ENCODE data around the gene CERS6.

DNA sequence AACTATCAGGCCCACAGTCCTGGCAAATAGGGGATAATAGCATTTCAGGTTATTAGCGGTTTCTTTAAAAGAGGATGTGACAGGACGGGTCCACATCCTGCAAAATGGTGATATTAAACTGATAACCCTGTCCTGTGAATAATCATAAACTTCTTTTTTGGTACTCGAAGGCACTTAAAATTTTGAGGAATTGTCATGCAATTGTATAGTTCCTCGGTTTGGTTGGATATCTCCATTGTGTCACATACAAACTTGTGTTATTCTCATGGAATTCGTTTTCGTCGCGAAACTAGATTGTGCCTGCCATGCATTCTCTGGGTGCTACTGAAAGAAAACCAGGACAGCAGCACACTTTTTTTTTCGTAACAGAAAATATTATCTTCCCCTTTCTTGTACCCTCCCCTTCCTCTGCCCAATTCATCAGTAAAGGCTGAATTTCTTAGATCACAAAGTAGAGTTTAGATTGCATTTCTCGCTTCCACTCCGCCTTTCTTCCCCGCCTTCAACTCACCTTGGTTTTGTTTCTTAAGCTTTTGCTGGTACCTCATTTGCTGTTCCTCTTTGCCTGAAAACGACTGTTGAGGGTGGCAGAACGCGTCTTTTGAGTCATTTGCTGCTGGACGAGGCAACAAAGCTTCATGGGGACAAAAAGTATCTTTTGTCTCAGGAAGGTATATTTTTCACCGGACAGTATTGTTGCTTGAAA lies 1.3 kb downstream of the CERS6 start:
- TF ChIP-seq CTCF (IDR thresholded peaks at IDR 0.05), result no peak
- TF ChIP-seq POLR2A (IDR thresholded peaks at IDR 0.05), result no peak
